Pancreas (tissue), 10 donors: ENCODE data around the gene CNOT1. TPM values are rescaled to one million over a fixed set of nuclear protein-coding genes. Genes with fewer than 3 reads are reported as not detected.

Experiments used
- ATAC-seq, 4 donors: fragments of 200-7000 bp; cut with Tn5 transposase; one replicate each; pipeline versions ENCODE4 v1.8.0 to v1.9.1; 2020; ENCODE audit warnings: mild to moderate bottlenecking in 4 of 4, moderate library complexity in 4 of 4
- DNase-seq, 6 donors: peaks; one replicate each; pipeline ENCODE4 v3.0.0-alpha.2; 2020
- FAIRE-seq: peaks from 2 replicates; lab custom pipeline; 2012; peaks lifted over from hg19 to GRCh38; lab: Jason Lieb, UNC
- H3K27ac ChIP-seq, 4 donors: fragments of 200-600 bp; sonication (generic); 1 replicate in 3 of 4; 2 replicates in 1 of 4; pipeline versions ENCODE4 v1.5.0 to v1.8.0; 2020
- H3K27me3 ChIP-seq, 4 donors: fragments of 200-600 bp; one replicate each; pipeline ENCODE4 v1.8.0; 2021
- H3K36me3 ChIP-seq, 3 donors: fragments of 200-600 bp; sonication (generic) in 1 of 3; one replicate each; pipeline versions ENCODE4 v1.5.0 to v1.8.0; 2020 to 2021
- H3K4me1 ChIP-seq, 3 donors: fragments of 200-600 bp; one replicate each; pipeline ENCODE4 v1.8.0; 2021
- H3K4me3 ChIP-seq, 4 donors: fragments of 200-600 bp; sonication (generic) in 2 of 4; one replicate each; pipeline versions ENCODE4 v1.5.0 to v1.8.0; 2020 to 2021
- H3K9me3 ChIP-seq, 4 donors: fragments of 200-600 bp; one replicate each; pipeline ENCODE4 v1.8.0; 2021
- CTCF ChIP-seq, 4 donors: fragments of 200-600 bp; sonication (generic) in 3 of 4; IDR thresholded peaks; one replicate each; pipeline versions ENCODE4 v1.5.0 to v1.8.0; 2021; ENCODE audit warnings: antibody characterized with exemption in 4 of 4
- WGBS, 2 donors: extraction: QIAGEN DNeasy Blood & Tissue Kit; methylation state at CpG; one replicate each; pipeline ENCODE4 v1.1.7; 2013; 5-methylcytosine and 5-hydroxymethylcytosine counted together
- intact Hi-C, 3 donors: fragments of 100-400 bp; cut with DNase I; formaldehyde crosslinking; loops; one replicate each; pipeline versions ENCODE4 v1.11.1 to v1.14.2; 2022
- polyA plus RNA-seq, 2 donors: library from polyadenylated mRNA; stranded (reverse); fragments of 200-250 nt; gene quantifications; one replicate each; pipeline ENCODE4 v1.2.3, GENCODE V29; 2013
- total RNA-seq, 6 donors: library from RNA; stranded (reverse); fragmentation: NEBNext Ultra II Directional in 4 of 6; extraction: Animal tissue kit (Norgen Biotek cat#: 25700) in 4 of 6; gene quantifications; one replicate each; pipeline versions ENCODE4 v1.2.1 to v1.2.4, GENCODE V29; 2021 to 2023
- donor health status: healthy with polysubstance abuse.
- donor health status: DM: no; HTN: no; CAD: no; lungs with moderate emphysema.
- donor health status: DM: no; HTN: no; CAD: no.
- donor health status: control.
- donor health status: control.
- donor health status: Bipolar disorder and iron deficiency.
- donor health status: DM: yes; HTN: yes; CAD: no.
- donor health status: DM: no; HTN: no; CAD: no.
- donor health status: DM: no; HTN: no; CAD: no.
- donor health status: DM: yes; HTN: yes; CAD: no.

CNOT1 gene
- total and polyA plus RNA-seq, 8 donors: 24.3 to 84.4 (median 60.0) TPM

GRCh38 chr16:58515125-58515870, 114.3 kb downstream of the CNOT1 start, which contains the start of gene SETD6:
Gene SETD6 (plus strand): TSS chr16:58515517. CDS start chr16:58515538, 21 bp downstream.
- Histone ChIP-seq H3K4me1 (peaks cover 5 to 18% (median 7%) of the 10 kb centered on the region in 3 donors), H3K27ac (peak within 1 kb of the TSS; percentile 76 to 88 (median 84)), H3K4me3 (peak within 1 kb of the TSS; percentile 70 to 97 (median 80)), H3K36me3 (peaks cover 0 to 24% (median 2%) of the 10 kb centered on the region in 3 donors), H3K27me3 (no peaks in the 10 kb centered on the region), H3K9me3 (no peaks in the 10 kb centered on the region)
- WGBS, 2 donors: 1% methylated on average over 73 to 80 of the region's 80 CpGs
- intact Hi-C loops: no loop called here
- peak in 1 of 4 donors; percentile 7 for TF ChIP-seq CTCF (IDR thresholded peaks at IDR 0.05)
- peak; percentile 87 to 95 (median 90) for DNase-seq
- FAIRE-seq: no peak
- peak; percentile 92 to 96 (median 93) for ATAC-seq

- no peak overlapping the region for H3K27ac ChIP-seq
- TF ChIP-seq CTCF (IDR thresholded peaks at IDR 0.05): no peak
- 45 to 46% methylated on average over 3 of the region's 3 CpGs for WGBS, 2 donors
- H3K27me3 ChIP-seq: no peaks in the 10 kb centered on the region
- H3K4me3 ChIP-seq: no peak overlapping the region
- H3K9me3 ChIP-seq: no peaks in the 10 kb centered on the region
- ATAC-seq (no peak), FAIRE-seq (no peak), DNase-seq (no peak)
- H3K36me3 ChIP-seq: peaks cover 0 to 9% (median 0%) of the 10 kb centered on the region in 3 donors
- intact Hi-C loops: loop anchor here in 1 of 3 donors (5.0 kb wide), 1 partner anchor 143 kb away; no protein-coding TSS in a partner anchor
- peaks cover 5 to 18% (median 7%) of the 10 kb centered on the region in 3 donors for H3K4me1 ChIP-seq
These were observed 115.8 kb downstream of the CNOT1 start for GRCh38 chr16:58513874-58514273.

- H3K4me1 ChIP-seq: peaks cover 5 to 18% (median 7%) of the 10 kb centered on the region in 3 donors
- no peak overlapping the region for H3K27ac ChIP-seq
- FAIRE-seq: no peak
- H3K4me3 ChIP-seq: no peak overlapping the region
- peak; percentile 66 to 86 (median 78) for TF ChIP-seq CTCF (IDR thresholded peaks at IDR 0.05)
- H3K36me3 ChIP-seq: no peaks in the 10 kb centered on the region
- H3K27me3 ChIP-seq: no peaks in the 10 kb centered on the region
- WGBS, 2 donors: 45 to 51% methylated on average over 16 to 17 of the region's 17 CpGs
- no peaks in the 10 kb centered on the region for H3K9me3 ChIP-seq
- peak; percentile 75 to 96 (median 88) for DNase-seq
- intact Hi-C loops: loop anchor here in 2 of 3 donors (2.0 to 5.0 kb wide), 2 partner anchors 145 to 153 kb away; no protein-coding TSS in a partner anchor
- ATAC-seq: peak; percentile 25 to 46 (median 44)
These were observed 117.5 kb downstream of the CNOT1 start for GRCh38 chr16:58511933-58512815.

- 76 to 84% methylated on average over 30 of the region's 30 CpGs for WGBS, 2 donors
- no peak overlapping the region for H3K27ac ChIP-seq
- ATAC-seq (no peak), FAIRE-seq (no peak), DNase-seq (peak in 3 of 6 donors; percentile 38 to 75 (median 56))
- TF ChIP-seq CTCF (IDR thresholded peaks at IDR 0.05): no peak
- H3K36me3 ChIP-seq: no peaks in the 10 kb centered on the region
- no peaks in the 10 kb centered on the region for H3K9me3 ChIP-seq
- intact Hi-C loops: loop anchor here in 2 of 3 donors (2.0 to 5.0 kb wide), 2 partner anchors 146 to 154 kb away; no protein-coding TSS in a partner anchor
- no peaks in the 10 kb centered on the region for H3K27me3 ChIP-seq
- H3K4me3 ChIP-seq: no peak overlapping the region
- peaks cover 0 to 10% (median 5%) of the 10 kb centered on the region in 3 donors for H3K4me1 ChIP-seq
These were observed 118.6 kb downstream of the CNOT1 start for GRCh38 chr16:58510776-58511628.
